ENCODE measurements around the gene HSPBP1.

DNA sequence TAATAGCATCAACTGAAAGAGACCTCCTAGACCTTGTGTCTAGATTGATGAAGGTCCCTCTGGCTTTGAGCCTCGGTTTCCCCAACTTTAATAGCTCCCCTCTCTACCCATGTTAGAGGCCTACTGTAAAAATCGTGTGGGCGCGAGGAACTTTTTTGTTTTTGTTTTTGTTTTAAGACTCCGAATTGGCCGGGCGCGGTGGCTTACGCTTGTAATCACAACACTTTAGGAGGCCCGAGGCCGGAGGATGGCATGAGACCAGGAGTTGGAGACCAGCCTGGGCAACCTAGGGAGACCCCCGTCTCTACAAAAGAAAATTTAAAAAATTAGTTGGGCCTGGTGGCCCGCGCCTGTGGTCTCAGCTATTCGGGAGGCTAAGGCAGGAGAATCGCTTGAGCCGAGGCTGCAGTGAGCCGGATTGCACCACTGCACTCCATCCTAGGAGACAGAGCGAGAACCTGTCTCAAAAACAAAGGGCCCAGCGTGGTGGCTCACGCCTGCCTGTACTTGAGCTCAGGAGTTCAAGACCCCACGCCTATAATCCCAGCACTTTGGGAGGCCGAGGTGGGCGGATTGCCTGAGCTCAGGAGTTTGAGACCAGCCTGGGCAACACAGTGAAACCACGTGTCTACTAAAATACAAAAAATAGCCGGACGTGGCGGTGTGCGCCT is 20.2 kb downstream of the HSPBP1 start:
- TF ChIP-seq, protein P1, sequence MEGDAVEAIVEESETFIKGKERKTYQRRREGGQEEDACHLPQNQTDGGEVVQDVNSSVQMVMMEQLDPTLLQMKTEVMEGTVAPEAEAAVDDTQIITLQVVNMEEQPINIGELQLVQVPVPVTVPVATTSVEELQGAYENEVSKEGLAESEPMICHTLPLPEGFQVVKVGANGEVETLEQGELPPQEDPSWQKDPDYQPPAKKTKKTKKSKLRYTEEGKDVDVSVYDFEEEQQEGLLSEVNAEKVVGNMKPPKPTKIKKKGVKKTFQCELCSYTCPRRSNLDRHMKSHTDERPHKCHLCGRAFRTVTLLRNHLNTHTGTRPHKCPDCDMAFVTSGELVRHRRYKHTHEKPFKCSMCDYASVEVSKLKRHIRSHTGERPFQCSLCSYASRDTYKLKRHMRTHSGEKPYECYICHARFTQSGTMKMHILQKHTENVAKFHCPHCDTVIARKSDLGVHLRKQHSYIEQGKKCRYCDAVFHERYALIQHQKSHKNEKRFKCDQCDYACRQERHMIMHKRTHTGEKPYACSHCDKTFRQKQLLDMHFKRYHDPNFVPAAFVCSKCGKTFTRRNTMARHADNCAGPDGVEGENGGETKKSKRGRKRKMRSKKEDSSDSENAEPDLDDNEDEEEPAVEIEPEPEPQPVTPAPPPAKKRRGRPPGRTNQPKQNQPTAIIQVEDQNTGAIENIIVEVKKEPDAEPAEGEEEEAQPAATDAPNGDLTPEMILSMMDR (IDR thresholded peaks at IDR 0.05), result no peak
- peak in 1 of 2 donors; percentile 13 for TF ChIP-seq POLR2A (IDR thresholded peaks at IDR 0.05)
